ENCODE data around the gene NT5DC2.

The NT5DC2 gene

DNA sequence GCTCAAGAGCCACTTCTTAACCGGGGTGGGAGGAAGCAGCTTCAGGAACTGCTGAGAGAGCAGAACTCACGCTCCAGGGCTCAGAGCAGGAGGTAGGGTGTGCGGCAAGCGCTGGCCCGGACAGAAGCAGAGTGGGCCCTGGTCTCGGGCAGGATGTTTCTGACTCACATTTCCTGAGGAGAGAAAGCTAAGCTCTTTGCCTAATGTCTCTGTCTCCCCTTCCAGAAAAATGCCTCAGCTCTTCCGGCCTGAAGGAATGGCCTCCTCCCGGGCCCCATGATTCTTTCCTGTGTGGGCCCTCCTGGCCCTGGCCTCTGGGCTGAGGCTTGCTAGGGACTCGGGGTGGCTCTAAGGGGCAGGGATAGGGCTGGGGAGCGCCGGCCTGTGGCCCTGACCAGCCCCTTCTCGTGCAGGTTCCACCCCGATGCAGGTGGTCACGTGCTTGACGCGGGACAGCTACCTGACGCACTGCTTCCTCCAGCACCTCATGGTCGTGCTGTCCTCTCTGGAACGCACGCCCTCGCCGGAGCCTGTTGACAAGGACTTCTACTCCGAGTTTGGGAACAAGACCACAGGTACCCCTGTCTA lies 42.6 kb downstream of the NT5DC2 start:
- no peak for DNase-seq (ENCODE audit: extremely low spot score, insufficient read length, low read depth)
- FAIRE-seq = no peak

DNA sequence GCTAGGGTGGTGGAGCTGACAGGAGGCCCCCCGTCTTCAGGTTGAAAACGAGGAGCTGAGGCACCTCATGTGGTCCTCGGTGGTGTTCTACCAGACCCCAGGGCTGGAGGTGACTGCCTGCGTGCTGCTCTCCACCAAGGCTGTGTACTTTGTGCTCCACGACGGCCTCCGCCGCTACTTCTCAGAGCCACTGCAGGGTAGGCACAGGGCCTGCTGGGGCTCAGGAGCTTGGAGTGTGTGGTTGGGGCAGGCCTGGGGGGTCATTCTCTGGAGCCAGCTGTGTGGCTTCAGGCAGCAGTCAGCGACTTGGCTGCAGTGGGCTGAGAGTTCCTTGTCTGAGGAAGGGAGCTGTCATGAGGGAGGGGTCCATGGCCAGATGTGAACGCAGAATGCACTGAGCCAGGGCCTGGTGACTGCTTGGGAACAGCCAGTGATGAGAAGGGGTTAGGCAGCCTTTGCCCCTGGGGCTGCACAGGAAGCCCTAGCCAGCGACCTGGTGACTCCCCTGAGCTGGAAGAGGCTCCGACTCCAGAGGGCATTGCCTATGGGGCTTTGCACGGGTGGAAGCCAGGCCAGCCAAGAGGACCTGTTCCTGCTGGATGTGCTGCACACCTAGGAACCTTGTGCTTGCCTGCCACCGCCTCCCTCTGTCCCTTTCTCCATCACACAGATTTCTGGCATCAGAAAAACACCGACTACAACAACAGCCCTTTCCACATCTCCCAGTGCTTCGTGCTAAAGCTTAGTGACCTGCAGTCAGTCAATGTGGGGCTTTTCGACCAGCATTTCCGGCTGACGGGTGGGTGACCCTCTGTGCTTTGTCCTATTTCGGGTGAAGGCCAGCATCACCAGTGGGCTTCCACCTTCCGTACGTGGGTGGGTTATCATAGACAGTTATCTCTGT lies 43.4 kb downstream of the NT5DC2 start:
- no peak for FAIRE-seq

DNA sequence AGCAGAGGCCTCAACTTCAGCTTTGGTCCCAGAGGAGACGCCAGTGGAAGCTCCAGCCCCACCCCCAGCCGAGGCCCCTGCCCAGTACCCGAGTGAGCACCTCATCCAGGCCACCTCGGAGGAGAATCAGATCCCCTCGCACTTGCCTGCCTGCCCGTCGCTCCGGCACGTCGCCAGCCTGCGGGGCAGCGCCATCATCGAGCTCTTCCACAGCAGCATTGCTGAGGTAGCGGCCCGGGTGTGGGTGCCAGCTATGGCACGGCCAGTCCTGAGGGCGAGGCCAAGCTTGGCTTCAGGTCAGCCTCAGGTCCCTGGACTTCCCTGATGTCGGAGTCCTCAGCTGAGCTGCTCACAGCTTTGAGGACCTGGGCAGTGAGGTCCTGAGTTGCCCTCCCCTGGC lies 44.2 kb downstream of the NT5DC2 start:
- FAIRE-seq (no peak), DNase-seq (ENCODE audit: extremely low spot score, insufficient read length, low read depth) (no peak)

More for the DNA sequence above, 43.4 kb downstream of the NT5DC2 start:
- no peak for DNase-seq (ENCODE audit: extremely low spot score, insufficient read length, low read depth)

DNA sequence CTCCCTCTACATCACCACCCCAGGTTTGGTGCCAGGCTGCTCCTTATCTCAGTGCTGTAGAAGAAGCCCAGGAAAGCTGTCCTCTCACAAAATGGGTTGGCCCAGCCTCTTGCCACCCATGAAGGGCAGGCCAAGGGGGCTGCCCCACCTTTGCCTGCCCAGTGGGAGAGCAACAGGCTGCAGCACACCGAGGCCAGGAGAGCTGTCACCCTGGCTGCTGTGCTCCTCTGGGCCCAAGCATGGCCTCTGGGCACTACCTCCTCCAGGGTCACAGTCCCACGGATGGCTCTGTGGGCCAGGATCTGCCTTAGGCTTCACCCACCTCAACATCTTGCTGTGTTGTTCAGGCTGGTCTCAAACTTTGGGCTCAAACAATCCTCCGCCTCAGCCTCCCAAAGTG lies 44.9 kb downstream of the NT5DC2 start:
- DNase-seq (ENCODE audit: extremely low spot score, insufficient read length, low read depth) = no peak
- FAIRE-seq = no peak

DNA sequence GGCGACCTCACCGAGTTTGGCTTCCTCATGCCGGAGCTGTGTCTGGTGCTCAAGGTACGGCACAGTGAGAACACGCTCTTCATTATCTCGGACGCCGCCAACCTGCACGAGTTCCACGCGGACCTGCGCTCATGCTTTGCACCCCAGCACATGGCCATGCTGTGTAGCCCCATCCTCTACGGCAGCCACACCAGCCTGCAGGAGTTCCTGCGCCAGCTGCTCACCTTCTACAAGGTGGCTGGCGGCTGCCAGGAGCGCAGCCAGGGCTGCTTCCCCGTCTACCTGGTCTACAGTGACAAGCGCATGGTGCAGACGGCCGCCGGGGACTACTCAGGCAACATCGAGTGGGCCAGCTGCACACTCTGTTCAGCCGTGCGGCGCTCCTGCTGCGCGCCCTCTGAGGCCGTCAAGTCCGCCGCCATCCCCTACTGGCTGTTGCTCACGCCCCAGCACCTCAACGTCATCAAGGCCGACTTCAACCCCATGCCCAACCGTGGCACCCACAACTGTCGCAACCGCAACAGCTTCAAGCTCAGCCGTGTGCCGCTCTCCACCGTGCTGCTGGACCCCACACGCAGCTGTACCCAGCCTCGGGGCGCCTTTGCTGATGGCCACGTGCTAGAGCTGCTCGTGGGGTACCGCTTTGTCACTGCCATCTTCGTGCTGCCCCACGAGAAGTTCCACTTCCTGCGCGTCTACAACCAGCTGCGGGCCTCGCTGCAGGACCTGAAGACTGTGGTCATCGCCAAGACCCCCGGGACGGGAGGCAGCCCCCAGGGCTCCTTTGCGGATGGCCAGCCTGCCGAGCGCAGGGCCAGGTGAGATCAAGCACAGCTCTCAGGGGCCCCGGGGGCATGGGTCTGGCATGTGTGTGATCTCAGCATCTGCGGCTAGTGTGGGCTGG lies 45.6 kb downstream of the NT5DC2 start:
- DNase-seq (ENCODE audit: extremely low spot score, insufficient read length, low read depth) (no peak), FAIRE-seq (no peak)

GRCh38 chr3:52487050-52487787 lies 46.4 kb downstream of the NT5DC2 start:
- FAIRE-seq = no peak
- DNase-seq (ENCODE audit: extremely low spot score, insufficient read length, low read depth) = no peak

DNA sequence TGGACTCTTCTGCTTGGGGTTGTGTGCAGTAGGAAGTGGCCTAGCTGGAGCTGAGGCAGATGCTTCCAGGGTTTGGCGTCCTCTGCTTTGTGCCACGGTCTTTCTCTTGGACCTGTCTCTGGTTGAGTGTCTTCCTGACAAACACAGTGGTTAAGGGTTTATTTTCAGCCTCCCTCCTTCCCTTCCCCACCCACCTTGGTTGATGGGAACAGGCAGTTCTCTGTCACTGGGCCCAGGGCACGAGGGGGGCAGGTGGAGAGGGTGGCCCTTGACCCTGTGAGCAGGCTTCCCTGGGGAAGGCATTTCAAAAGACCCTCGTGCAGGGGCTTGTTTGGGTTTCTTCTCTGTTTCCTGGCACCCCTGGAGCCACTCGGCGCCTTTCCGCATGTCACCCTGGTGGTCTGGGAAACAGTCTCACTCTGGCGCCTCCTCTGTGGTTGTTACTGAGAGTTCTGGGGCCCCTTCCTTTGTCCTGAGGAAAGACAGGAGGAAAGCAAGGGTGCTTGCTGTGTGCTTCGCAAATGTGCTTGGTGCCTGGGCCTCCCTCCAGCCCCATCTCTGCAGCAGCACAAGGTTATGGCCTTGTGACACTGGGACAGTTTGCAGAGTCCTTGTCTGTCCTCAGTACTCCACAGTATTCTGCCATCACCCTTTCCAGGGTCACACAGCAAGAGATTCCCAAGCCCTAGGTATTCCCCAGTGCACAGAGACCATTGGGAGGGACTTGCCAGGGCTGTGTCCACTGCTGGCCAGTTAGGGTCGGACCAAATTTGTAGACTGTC lies 48.8 kb downstream of the NT5DC2 start:
- no peak for FAIRE-seq
- no peak for DNase-seq (ENCODE audit: extremely low spot score, insufficient read length, low read depth)

DNA sequence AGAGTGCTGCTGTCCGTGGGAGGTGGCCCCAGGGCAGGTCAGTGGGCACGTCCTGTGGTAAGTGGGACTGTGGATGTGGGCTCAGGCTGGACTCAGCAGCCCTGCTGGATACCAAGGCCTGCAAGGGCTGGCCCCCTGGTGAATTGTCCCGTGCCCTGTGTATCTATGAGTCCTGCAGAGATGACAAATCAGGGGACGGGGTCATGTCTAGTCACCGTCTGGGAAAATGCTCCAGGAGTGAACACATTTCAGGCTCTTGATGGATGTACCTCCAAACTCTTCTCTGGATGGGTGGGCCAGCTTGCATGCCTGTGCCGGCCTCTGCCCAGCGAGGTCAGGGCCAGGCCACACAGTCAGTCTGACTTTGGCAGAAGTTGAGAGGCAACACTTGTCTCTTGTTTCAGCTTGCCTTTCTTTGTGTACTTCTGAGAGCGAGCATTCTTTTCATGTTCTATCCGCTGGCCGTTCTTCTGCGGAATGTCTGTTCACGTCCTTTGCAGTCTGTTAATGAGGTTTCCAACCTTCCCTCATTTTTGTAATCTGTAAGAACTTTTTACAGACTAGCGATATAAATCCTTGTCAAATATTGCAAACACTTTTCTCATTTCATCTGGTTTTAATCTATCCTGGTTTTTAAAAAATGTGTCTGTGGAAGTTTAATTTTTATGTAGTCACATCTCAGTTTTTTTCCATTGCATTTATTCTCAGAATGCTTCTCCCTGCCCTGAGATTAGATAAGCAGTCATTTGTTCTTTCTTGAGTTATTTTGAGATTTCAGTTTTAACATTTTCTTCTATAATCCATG lies 49.9 kb downstream of the NT5DC2 start:
- FAIRE-seq = no peak
- DNase-seq (ENCODE audit: extremely low spot score, insufficient read length, low read depth) = no peak

DNA sequence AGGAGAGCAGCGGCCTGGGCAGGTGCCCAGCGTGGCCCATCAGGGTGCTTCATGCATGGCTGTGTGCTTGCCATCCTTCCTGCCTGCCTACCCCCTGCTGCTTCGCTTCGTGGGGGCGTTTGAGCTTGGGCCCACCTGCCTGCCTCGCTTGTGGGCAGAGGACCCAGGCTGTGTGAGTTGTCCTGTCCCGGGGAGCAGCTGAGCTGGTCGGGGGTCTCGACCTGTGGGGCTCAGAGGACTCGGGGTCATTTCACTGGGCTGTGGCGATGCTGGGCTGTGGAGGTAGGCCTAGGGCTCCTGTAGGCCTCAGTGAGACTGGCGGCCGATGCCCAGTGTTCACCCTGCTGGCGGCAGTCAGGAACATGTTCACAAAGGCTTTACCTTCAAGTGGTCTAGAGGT lies 50.6 kb downstream of the NT5DC2 start:
- FAIRE-seq = no peak
- DNase-seq (ENCODE audit: extremely low spot score, insufficient read length, low read depth) = no peak

DNA sequence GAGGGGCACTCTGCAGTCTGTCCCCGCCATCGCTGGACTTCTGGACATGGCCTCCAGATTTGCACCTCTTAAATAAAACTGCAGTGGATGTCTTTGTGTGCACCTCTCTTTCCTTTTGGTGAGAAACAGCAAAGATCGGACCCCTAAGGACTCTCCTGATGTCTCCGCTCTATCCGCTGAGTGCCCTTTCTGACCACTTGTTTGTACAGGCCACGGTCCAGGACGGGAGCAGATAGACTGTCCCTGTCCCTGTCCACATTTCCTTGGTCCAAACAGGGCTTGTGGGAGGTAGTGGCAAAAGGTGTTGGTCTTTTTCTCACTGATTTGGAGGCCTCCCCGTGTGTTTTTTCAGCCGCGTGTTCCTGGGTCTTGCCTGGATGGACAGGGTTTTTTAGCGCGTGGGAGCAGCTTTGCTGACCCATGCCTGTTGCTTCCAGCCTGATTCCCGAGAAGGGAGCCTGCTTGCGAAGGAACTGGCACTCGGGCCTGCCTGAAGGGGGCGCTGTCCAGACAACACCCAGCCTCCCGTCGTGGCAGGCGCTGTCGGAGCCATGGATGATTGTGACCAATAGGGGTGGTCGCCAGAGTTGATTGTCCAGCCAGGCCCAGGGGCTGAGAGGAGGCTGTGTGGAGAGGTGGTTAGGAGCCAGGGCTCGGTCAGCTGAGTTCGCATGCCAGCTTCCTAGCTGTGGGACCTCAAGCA lies 51.7 kb downstream of the NT5DC2 start:
- no peak for FAIRE-seq
- no peak for DNase-seq (ENCODE audit: extremely low spot score, insufficient read length, low read depth)

DNA sequence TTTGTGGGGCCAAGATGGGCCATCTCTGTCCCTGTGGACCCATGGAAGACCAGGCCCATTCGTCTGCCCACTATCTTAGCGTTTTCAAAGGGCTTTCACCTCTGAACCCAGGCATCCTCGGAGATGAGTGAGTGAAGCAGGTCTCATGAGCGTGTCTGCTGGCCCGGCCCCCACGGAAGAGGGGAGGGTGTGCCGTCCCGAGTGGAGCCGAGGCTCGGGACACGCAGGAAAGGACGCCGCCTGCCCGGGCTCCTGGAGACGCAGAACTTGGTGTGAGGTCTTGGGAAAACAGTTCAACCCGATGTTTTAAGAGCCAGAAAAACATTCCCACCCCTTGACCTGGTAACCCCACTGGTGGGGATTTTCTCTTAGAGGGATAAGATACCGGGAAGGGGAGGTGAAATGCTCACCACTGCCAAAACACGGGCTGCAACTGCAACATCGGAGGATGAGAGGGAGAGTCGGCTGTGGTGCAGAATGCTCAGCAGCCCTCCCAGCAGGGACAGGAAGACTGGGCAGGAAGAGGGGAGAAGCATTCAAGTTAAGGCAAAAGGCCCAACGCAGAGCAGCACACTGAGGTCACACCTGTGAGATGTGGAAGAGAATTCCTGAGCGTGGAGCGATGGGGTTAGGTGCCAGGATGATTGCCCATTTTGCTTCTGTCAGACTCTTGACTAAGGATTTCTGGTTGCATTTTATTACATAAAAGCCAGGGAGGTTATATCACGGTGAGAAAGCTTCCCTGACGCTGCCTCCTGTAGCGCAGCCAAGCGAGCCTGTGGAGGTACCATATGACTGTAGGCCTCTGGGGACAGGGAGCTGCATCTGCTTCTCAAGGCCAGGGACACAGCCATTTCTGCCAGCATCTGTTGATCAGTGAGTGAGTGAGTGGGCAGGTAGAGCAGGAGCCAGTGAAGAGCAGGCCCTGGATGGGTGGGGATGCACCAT lies 52.6 kb downstream of the NT5DC2 start:
- no peak for FAIRE-seq
- no peak for DNase-seq (ENCODE audit: extremely low spot score, insufficient read length, low read depth)

GRCh38 chr3:52479877-52480575 lies 53.6 kb downstream of the NT5DC2 start:
- FAIRE-seq = no peak
- no peak for DNase-seq (ENCODE audit: extremely low spot score, insufficient read length, low read depth)

DNA sequence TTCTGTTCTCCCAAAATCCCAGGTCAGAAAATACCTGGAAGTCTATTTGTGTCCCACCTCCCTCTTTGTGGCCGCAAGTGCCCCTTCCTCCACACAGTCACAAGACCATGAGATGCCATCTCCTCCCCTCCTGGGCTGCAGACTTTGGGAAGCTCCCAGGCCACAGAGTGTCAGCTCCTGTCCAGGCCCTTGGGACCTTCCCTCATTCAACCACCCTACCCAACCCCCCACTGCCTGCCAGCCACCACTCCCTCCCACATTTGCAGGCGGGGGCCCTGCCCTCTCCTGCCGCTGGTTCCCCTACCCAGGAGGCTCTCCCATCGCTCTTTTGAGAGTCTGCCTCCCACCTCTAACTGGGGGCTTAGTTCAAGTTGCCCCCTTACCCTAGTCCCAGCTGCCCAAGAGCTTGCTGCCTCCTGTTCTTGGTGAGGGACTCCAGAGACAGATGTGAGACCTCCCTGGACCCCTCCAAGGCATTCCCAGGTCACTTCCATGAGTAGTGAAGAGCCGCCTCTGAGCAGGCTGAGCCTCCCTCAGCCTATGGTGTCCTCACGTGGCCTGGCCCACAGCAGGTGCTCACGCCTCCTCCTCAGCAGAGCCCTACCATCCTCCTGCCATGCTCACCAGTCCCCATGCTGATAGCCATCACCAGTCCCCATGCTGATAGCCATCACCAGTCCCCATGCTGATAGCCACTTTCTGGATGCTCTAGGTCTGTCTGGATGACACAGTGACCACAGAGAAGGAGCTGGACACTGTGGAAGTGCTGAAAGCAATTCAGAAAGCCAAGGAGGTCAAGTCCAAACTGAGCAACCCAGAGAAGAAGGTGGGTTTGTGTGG lies 54.4 kb downstream of the NT5DC2 start:
- no peak for DNase-seq (ENCODE audit: extremely low spot score, insufficient read length, low read depth)
- FAIRE-seq = no peak

DNA sequence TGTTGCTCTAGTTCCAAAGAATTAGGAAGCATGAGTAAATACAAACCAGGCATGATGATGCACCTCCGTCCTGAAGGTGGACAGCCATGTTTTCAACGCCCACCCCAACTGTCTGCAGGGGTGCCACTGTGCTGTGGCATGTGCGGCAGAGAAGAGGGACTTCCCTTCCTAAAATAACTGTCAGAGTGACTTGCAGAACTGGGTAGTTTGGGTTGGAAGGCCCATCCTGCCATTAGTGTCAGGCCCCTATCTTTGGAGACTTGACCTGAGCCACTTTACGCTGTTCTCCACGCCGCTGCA lies 55.9 kb downstream of the NT5DC2 start:
- no peak for DNase-seq (ENCODE audit: extremely low spot score, insufficient read length, low read depth)
- FAIRE-seq = no peak

GRCh38 chr3:52477076-52477795 lies 56.4 kb downstream of the NT5DC2 start:
- DNase-seq (ENCODE audit: extremely low spot score, insufficient read length, low read depth) (no peak), FAIRE-seq (no peak)
